GM18520 (cell line): Measurements from ENCODE around the gene CCDC102A.
A peak's percentile ranks its signal among the peaks of the same experiment; 100 is the strongest.
"Not testable (repeated sequence)": the region's sequence is repeated elsewhere in the genome, so short reads cannot be mapped to it uniquely, and the experiment has no call there.

Experiments
- ATAC-seq: cut with Tn5 transposase; IDR thresholded peaks from one replicate; pipeline ENCODE4 v1.9.1; 2021; ENCODE audit not compliant: unreplicated experiment

Gene CCDC102A

GRCh38 chr16:57566436-57566835 lies 30.1 kb upstream of the CCDC102A start:
- no peak for ATAC-seq

GRCh38 chr16:57565461-57565860 lies 29.1 kb upstream of the CCDC102A start:
- no peak for ATAC-seq

- ATAC-seq, result no peak
Observed at GRCh38 chr16:57564571-57565270, 28.4 kb upstream of the CCDC102A start.

GRCh38 chr16:57563761-57564160 lies 27.4 kb upstream of the CCDC102A start:
- no peak for ATAC-seq

- no peak for ATAC-seq
Observed at GRCh38 chr16:57563487-57563750, 27.0 kb upstream of the CCDC102A start.

DNA sequence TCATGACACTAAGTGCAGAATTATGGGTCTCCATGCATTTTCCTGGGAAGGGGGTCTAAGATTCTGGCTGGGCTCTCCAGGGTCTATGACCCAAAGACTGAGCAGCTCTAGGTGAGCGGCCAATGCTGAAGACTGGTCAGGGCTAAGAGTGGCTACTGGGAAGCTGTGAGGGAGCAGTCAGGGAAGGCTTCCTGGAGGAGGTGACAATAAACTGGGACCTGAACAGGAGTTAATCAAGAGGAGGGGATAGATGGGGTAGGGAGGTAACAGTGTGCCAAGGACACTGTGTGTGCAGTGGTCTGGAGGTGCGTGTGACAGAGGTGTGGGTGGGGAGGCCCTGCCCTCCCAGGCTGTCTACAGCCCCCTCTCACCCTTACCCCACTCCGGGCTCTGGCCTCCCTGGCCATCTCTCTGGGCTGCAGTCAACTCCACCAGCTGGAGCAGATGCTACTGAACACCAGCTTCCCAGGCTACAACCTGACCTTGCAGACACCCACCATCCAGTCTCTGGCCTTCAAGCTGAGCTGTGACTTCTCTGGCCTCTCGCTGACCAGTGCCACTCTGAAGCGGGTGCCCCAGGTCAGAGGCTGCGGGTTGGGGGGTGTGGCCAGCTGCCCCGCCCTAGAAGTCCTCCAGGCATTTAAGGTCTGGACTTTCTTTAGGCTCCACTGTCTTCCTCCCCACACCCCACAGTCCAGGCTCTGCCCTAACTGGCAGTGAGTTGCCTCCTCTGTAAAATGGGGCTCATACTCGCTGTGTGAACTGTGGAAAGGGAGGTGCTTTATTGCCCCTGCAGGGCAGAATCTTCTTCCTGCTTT lies 26.5 kb upstream of the CCDC102A start:
- no peak for ATAC-seq

DNA sequence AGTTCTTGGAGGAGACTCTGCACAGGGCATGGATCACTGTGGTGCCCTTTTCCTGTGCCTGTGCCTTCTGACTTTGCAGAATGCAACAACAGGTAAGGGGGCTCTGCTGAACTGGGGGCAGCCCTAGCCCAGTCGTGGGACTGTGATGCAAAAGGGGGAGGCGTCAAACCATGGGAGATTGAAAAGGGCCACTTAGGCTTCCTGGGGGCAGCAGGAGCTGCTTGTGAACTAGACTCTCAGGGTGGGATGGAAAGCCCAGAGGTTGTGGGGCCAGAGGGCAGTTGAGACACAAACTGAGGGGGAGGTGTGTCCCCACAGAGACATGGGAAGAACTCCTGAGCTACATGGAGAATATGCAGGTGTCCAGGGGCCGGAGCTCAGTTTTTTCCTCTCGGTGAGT lies 25.7 kb upstream of the CCDC102A start:
- no peak for ATAC-seq

DNA sequence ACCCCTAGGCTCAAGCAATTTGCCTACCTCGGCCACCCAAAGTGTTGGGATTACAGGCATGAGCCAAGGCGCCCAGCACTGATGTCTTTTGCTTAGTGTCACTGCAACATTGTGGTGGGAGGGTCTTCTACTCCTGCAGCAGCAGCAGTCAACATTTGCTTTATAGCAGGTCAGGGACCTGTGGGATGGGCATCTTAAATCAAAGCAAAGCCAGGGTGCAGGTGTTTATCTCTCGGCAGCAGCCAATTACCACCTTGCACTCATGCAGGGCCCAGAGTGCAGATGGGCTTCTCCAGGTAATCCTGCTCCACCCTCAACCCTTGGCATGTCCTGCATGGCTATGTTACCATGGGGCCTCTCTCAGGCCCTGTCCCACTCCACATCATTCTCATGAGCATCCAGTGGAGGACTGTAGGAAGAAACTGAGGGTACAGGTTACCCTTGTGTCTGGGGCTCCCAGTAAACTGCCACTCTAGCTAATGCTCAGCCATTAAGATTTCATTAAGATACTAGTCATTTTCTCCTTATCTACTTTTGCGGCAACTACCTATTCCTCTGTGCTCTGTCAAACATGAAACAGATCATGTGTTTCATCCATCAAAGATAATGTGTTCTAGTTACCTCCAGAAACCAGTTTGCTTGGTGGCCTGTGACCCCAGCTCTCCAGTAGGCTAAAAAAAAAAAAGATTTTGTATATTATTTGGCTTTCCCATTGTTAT lies 22.9 kb upstream of the CCDC102A start:
- no peak for ATAC-seq

GRCh38 chr16:57556941-57557541 lies 20.7 kb upstream of the CCDC102A start:
- ATAC-seq, result no peak

DNA sequence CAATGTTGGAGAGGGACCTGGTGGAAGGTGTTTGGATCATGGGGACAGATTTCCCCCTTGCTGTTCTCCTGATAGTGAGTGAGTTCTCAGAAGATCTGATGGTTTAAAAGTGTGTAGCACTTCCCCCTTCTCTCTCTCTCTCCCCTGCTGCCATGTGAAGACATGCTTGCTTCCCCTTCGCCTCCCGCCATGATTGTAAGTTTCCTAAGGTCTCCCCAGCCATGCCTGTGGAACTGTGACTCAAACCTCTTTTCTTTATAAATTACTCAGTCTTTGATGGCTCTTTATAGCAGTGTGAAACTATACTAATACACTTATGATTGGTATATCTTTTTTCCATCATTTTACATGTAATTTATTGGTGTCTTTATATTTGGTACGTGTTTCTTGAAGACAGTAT lies 19.5 kb upstream of the CCDC102A start:
- no peak for ATAC-seq

GRCh38 chr16:57551057-57551456 lies 14.7 kb upstream of the CCDC102A start:
- no peak for ATAC-seq

GRCh38 chr16:57549730-57550129 lies 13.4 kb upstream of the CCDC102A start:
- no peak for ATAC-seq

GRCh38 chr16:57548408-57548807 lies 12.0 kb upstream of the CCDC102A start:
- no peak for ATAC-seq

- ATAC-seq, result not testable (repeated sequence)
Observed at GRCh38 chr16:57547524-57547923, 11.2 kb upstream of the CCDC102A start.

DNA sequence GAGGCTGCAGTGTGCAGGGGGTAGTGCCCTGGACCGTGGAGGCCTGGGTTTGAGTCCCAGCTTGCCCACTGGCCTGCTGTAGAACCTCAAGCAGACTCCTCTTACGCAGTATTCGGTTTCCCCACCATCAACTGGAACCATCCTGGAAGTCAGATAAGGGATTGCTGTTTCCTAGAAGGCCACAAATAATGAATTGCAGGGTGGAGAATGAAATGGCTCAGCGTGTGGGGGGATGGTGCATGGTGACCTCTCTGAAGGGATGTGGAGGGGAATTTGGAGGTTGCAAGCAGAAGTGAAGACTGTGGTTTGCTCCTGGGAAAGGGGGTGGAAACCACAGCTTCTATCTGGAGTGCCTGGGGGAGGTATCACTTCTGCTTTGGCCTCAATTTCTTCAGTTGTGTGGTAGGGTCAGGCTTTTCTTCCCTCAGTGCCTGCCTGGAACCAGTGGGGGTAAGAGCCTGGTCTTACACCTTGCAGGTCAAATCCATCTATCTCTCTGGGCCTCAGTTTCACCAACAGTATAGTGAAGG lies 7.8 kb upstream of the CCDC102A start:
- peak; percentile 57 for ATAC-seq

GRCh38 chr16:57541754-57542435 lies 5.5 kb upstream of the CCDC102A start:
- no peak for ATAC-seq

- ATAC-seq, result no peak
Observed at GRCh38 chr16:57540906-57541753, 4.8 kb upstream of the CCDC102A start.

GRCh38 chr16:57540387-57540786 lies 4.0 kb upstream of the CCDC102A start:
- ATAC-seq, result no peak

DNA sequence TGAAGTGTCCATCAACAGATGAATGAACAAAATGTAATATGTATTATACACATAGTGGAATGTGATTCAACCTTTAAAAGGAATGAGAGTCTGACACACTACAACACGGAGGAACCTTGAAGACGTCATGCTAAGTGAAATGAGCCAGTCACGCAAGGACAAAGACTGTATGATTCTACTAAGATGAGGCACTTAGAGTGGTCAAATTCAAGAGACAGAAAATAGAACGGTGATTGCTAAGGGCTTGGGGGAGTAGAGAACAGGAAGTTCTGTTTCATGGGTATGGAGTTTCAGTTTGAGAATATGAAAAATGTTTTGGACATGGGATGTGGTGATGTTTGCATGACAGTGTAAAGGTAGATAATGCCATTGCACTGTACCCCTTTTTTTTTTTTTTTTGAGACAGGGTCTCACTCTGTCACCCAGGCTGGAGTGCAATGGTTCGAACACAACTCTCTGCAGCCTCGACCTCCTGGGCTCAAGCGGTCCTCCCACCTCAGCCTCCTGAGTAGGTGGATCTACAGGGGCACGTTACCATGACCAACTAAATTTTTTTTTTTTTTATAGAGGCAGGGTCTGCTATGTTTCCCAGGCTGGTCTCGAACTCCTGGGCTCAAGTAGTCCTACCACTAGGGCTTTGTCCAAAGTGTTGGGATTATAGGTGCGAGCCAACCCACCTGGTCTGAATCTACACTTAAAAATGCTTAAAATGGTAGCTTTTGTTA lies 2.9 kb upstream of the CCDC102A start:
- peak; percentile 31 for ATAC-seq
